Activated B cell treated with CpG ODN at 0.5 μM for 24 hours (primary cell): ENCODE results near the gene RPL11. TPM values are rescaled to one million over a fixed set of nuclear protein-coding genes. Genes with fewer than 3 reads are reported as not detected.

ENCODE experiments used
- ATAC-seq: fragments of 200-7000 bp; cut with Tn5 transposase; one replicate; pipeline ENCODE4 v1.10.0; 2021; ENCODE audit warnings: low read depth, mild to moderate bottlenecking, moderate library complexity
- CTCF ChIA-PET: fragments of 350-600 bp; sonication (Branson Sonifier 250); formaldehyde crosslinking; loops from one replicate; lab custom pipeline; 2021; ENCODE audit warnings: antibody characterized with exemption; lab: Charles Lee
- POLR2A ChIA-PET: fragments of 350-600 bp; sonication (Branson Sonifier 250); formaldehyde crosslinking; loops from one replicate; lab custom pipeline; 2021; ENCODE audit warnings: antibody characterized with exemption; lab: Charles Lee
- DNase-seq: peaks from one replicate; pipeline ENCODE4 v3.0.0; 2022
- H3K27ac Mint-ChIP-seq: one replicate; pipeline ENCODE4 v1.8.0; 2020; ENCODE audit warnings: mixed read lengths
- H3K27me3 Mint-ChIP-seq: one replicate; pipeline ENCODE4 v1.8.0; 2021; ENCODE audit warnings: mixed read lengths
- H3K36me3 Mint-ChIP-seq: one replicate; pipeline ENCODE4 v1.8.0; 2021; ENCODE audit warnings: low read depth, mixed read lengths
- H3K4me1 Mint-ChIP-seq: one replicate; pipeline ENCODE4 v1.8.0; 2021; ENCODE audit warnings: mixed read lengths
- H3K4me3 Mint-ChIP-seq: one replicate; pipeline ENCODE4 v1.8.0; 2020; ENCODE audit warnings: mild to moderate bottlenecking, mixed read lengths
- H3K9me3 Mint-ChIP-seq: one replicate; pipeline ENCODE4 v1.8.0; 2020; ENCODE audit warnings: mixed read lengths
- CTCF ChIP-seq: fragments of 200-600 bp; IDR thresholded peaks from one replicate; pipeline ENCODE4 v1.8.0; 2022; ENCODE audit warnings: antibody characterized with exemption, mild to moderate bottlenecking
- intact Hi-C: fragments of 100-400 bp; cut with micrococcal nuclease; formaldehyde crosslinking; loops from one replicate; pipeline ENCODE4 v1.15.1; 2024
- total RNA-seq: library from RNA; stranded (reverse); gene quantifications from 2 replicates; pipeline ENCODE4 v1.2.3, GENCODE V29; 2022

RPL11 gene
- total RNA-seq, 1 donor from 2014 or later: 1,956 TPM

DNA sequence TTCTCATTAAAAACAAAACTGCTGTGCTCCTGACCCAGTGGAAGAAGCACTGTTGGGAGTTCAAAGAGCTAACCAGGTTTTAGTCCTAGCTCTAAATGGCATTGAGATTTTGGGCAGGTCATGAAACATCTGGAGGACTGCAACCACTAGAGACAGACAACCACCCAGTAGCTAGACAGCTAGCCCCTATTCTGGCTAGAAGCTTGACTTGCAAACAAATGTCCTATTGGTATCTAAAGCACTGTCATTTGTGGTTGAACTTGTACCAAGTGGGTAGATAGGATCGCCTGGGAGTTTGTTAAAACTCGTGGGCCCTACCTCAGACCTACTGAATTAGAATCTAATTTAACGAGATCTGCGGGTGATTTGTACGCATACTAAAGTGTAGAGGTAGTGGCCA is 6.9 kb downstream of the RPL11 start:
- ATAC-seq (no peak), DNase-seq (no peak)
- H3K4me1 Mint-ChIP-seq: peaks cover 53% of the 10 kb centered on the region
- no peak for TF ChIP-seq CTCF
- H3K27me3 Mint-ChIP-seq: no peaks in the 10 kb centered on the region
- peaks cover 94% of the 10 kb centered on the region for H3K36me3 Mint-ChIP-seq
- ChIA-PET POLR2A (interaction anchor here (0.6 to 10.8 kb wide), 6 partner anchors 14 to 212 kb away, joined by 3 to 229 read pairs (median 3); partner anchors contain the start of gene ELOA), CTCF (interaction anchor here (0.9 to 1.7 kb wide), 5 partner anchors 24 to 49 kb away, joined by 3 to 5 read pairs (median 3); partner anchors contain the start of gene ELOA)
- H3K9me3 Mint-ChIP-seq: no peaks in the 10 kb centered on the region
- H3K4me3 Mint-ChIP-seq: no peak overlapping the region
- intact Hi-C loops: no loop called here
- no peak overlapping the region for H3K27ac Mint-ChIP-seq

- H3K4me1 Mint-ChIP-seq: peaks cover 42% of the 10 kb centered on the region
- intact Hi-C loops: loop anchor here (1.0 kb wide), 1 partner anchor 21 kb away; no protein-coding TSS in a partner anchor
Measured at GRCh38 chr1:23699280-23700179, 7.9 kb downstream of the RPL11 start.

GRCh38 chr1:23701310-23701709 is 9.7 kb downstream of the RPL11 start:
- H3K27ac Mint-ChIP-seq: no peak overlapping the region
- ATAC-seq (no peak), DNase-seq (no peak)
- no peaks in the 10 kb centered on the region for H3K27me3 Mint-ChIP-seq
- ChIA-PET POLR2A (interaction anchor here (1.0 kb wide), 1 partner anchor 43 kb away, joined by 4 read pairs; no protein-coding TSS in a partner anchor), CTCF (no interaction called here)
- intact Hi-C loops: no loop called here
- H3K36me3 Mint-ChIP-seq: peaks cover 77% of the 10 kb centered on the region
- no peak for TF ChIP-seq CTCF
- H3K4me3 Mint-ChIP-seq: no peak overlapping the region
- H3K9me3 Mint-ChIP-seq: no peaks in the 10 kb centered on the region
- peaks cover 24% of the 10 kb centered on the region for H3K4me1 Mint-ChIP-seq

More at GRCh38 chr1:23699280-23700179, 7.9 kb downstream of the RPL11 start:
- ChIA-PET CTCF (interaction anchor here (1.1 to 1.7 kb wide), 6 partner anchors 8 to 62 kb away, joined by 3 to 8 read pairs (median 4); partner anchors contain the start of gene RPL11), POLR2A (interaction anchor here (0.5 to 10.8 kb wide), 10 partner anchors 8 to 942 kb away, joined by 3 to 229 read pairs (median 5); partner anchors contain the start of genes ELOA, HMGCL and RPL11)
- ATAC-seq (peak; percentile 84), DNase-seq (no peak)
- H3K4me3 Mint-ChIP-seq: no peak overlapping the region
- H3K27ac Mint-ChIP-seq: no peak overlapping the region
- H3K27me3 Mint-ChIP-seq: no peaks in the 10 kb centered on the region
- TF ChIP-seq CTCF: no peak
- H3K36me3 Mint-ChIP-seq: peaks cover 87% of the 10 kb centered on the region
- no peaks in the 10 kb centered on the region for H3K9me3 Mint-ChIP-seq

DNA sequence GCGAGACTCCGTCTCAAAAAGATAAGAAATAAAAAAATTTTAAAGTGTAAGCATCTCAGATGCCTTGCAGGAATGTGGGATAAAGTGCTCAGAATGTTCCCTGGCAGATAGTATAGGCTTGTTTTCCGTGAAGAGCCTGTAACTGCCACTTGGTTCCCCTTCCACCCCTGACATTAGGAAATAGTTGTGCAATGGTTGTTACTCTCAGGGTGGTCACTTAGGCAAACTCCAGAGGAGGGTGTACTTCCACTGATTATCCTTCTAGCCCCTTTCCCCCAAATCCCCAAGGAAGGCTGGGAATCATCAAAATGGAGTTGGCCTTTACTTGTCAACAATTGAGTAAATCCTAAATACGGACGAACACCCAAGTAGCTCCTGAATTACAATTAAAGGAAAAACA is 10.4 kb downstream of the RPL11 start:
- peaks cover 70% of the 10 kb centered on the region for H3K36me3 Mint-ChIP-seq
- ChIA-PET POLR2A (interaction anchor here (0.6 to 1.4 kb wide), 4 partner anchors 10 to 56 kb away, joined by 3 to 7 read pairs (median 4); partner anchors contain the start of gene RPL11), CTCF (no interaction called here)
- intact Hi-C loops: no loop called here
- ATAC-seq: no peak
- no peak for TF ChIP-seq CTCF
- peaks cover 18% of the 10 kb centered on the region for H3K4me1 Mint-ChIP-seq
- no peak overlapping the region for H3K27ac Mint-ChIP-seq
- no peak overlapping the region for H3K4me3 Mint-ChIP-seq
- no peaks in the 10 kb centered on the region for H3K27me3 Mint-ChIP-seq
- DNase-seq: no peak
- no peaks in the 10 kb centered on the region for H3K9me3 Mint-ChIP-seq
